HAP-1 (cell line): ENCODE measurements around the gene C9orf153.
"Not testable (repeated sequence)": the region's sequence is repeated elsewhere in the genome, so short reads cannot be mapped to it uniquely, and the experiment has no call there.

Source experiments
- DNase-seq, 2 experiments: peaks; one replicate each; pipeline ENCODE4 v3.0.0-alpha.2; 2016 to 2020; ENCODE audit warnings: low spot score in 2 of 2
- H3K27me3 ChIP-seq: fragments of 250-450 bp; sonication (Bioruptor Pico); 2 replicates; pipeline ENCODE4 v1.5.1; 2020; ENCODE audit warnings: low read depth, mild to moderate bottlenecking, moderate library complexity
- H3K36me3 ChIP-seq: fragments of 250-450 bp; sonication (Bioruptor Pico); replicated peaks from 2 replicates; pipeline ENCODE4 v1.5.1; 2020; ENCODE audit warnings: mild to moderate bottlenecking
- H3K4me1 ChIP-seq: fragments of 250-450 bp; sonication (Bioruptor Pico); 2 replicates; pipeline ENCODE4 v1.5.1; 2020; ENCODE audit warnings: mild to moderate bottlenecking
- H3K4me3 ChIP-seq: fragments of 250-450 bp; sonication (Bioruptor Pico); 2 replicates; pipeline ENCODE4 v1.5.1; 2020; ENCODE audit warnings: mild to moderate bottlenecking, moderate library complexity
- H3K9me3 ChIP-seq: fragments of 250-450 bp; sonication (Bioruptor Pico); 2 replicates; pipeline ENCODE4 v1.5.1; 2020; ENCODE audit warnings: mild to moderate bottlenecking, moderate library complexity
- in situ Hi-C: fragments of 300-500 bp; cut with MboI; formaldehyde crosslinking; loops from 3 replicates; pipeline ENCODE4 v1.14.3; 2020; ENCODE audit warnings: low sequenced_read_pairs, inconsistent platforms, mixed read lengths

The C9orf153 gene

DNA sequence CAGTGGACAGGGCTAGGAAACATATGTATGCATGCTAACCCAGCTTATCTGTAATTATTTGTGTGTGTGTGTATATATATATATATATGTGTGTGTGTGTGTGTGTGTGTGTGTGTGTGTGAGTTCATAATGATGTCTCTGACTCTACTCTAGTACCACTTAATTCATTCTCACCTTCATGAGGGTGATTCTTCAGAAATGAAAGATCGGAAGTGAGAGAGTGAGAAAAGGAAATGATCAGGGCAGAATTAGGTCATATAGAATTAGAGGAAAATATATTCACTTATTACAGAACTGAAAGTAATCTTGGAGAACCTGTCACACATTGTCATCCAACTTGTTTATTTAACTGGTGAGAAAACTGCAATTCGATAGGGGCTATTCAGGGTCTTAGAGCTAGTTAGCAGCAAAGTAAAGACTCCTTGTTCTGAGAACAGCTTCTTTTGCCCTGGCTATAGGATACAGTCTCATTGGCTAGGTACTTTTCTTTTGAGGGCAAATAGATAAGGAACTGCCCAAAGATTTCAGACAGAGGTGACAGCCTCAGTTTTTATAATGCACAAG is 58.8 kb downstream of the C9orf153 start:
- Histone ChIP-seq H3K36me3 (no peaks in the 10 kb centered on the region), H3K9me3 (no peaks in the 10 kb centered on the region), H3K4me3 (no peak overlapping the region), H3K27me3 (peaks cover 10% of the 10 kb centered on the region), H3K4me1 (no peaks in the 10 kb centered on the region)
- in situ Hi-C loops = no loop called here
- DNase-seq = no peak

DNA sequence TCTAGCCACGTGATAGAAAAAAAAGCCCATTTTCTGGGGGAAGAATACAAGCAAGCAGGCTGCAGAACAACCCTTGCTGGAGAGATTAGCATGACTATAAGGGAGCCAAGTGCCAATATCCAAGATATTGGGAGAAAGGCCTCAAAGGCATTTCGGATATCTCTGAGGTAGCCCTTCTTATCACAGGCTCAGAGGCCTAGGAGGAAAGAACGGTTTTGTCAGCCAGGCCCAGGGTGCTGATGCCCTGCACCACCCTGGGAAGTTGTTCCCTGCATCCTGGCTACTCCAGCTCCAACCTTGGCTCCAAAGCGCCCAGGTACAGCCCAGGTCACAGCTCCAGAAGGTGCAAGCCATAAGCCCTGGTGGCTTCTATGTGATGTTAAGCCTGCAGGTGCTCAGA is 66.4 kb downstream of the C9orf153 start:
- DNase-seq = no peak
- in situ Hi-C loops = no loop called here
- Histone ChIP-seq H3K4me1 (no peaks in the 10 kb centered on the region), H3K36me3 (no peaks in the 10 kb centered on the region), H3K9me3 (0 out of 2 replicates have a peak, but pooled peaks cover 3% of the 10 kb centered on the region), H3K27me3 (no peaks in the 10 kb centered on the region), H3K4me3 (no peak overlapping the region)

DNA sequence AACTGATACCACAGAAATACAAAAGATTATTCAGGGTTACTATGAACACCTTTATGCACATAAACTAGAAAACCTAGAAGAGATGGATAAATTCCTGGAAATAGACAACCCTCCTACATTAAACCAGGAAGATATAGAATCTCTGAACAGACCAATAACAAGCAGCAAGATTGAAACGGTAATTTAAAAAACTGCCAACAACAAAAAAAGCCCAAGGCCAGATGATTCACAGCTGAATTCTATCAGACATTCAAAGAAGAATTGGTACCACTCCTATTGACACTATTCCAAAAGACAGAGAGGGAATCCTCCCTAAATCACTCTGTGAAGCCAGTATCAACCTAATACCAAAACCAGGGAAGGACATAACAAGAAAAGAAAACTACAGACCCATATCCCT is 68.8 kb downstream of the C9orf153 start:
- DNase-seq, H3K4me1 ChIP-seq, H3K27me3 ChIP-seq, H3K36me3 ChIP-seq, in situ Hi-C loops, H3K4me3 ChIP-seq, H3K9me3 ChIP-seq: not testable (repeated sequence)

DNA sequence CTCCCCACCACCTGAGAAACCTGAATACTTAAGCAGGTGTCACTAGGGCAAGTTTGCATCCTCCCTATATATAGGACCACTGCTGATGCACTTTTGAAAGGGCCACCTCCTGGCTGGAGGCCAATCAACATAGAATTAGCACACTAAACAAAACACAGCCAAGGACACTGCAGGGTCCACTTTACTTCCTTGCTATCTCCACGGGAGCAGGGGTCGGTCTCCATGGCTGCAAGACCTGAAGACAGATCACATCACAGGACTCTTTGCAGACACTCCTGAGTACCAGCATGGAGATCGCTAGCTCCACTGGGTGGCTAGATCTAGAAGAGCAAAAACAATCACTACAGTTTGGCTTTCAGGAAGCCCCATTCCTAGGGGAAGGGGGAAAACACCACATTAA is 72.3 kb downstream of the C9orf153 start:
- Histone ChIP-seq H3K4me1 (no peaks in the 10 kb centered on the region), H3K4me3 (no peak overlapping the region), H3K27me3 (no peaks in the 10 kb centered on the region), H3K9me3 (0 out of 2 replicates have a peak, but pooled peaks cover under 1% of the 10 kb centered on the region), H3K36me3 (no peaks in the 10 kb centered on the region)
- in situ Hi-C loops = no loop called here
- DNase-seq = no peak

DNA sequence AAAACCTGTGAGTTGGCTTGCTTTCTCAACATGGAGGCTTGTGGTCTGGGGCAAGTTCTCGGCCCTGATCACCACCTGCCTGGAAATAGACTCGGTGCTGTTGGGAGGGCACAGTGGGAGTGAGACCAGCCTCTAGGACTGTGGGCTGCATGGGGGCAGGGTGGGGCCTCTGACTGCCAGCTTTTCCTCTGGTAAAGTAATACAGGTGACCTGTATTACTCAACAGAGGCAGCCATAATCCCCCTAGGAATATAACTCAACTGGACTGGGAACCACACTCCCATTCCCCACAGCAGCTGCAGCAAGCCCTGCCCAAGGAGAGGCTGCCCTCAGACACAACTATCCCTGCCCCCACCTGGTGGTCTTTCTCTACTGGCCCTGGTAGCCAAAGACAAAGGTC is 72.8 kb downstream of the C9orf153 start:
- Histone ChIP-seq H3K4me1 (peaks cover 3% of the 10 kb centered on the region), H3K9me3 (no peaks in the 10 kb centered on the region), H3K4me3 (no peak overlapping the region), H3K27me3 (no peaks in the 10 kb centered on the region), H3K36me3 (no peaks in the 10 kb centered on the region)
- in situ Hi-C loops = no loop called here
- no peak for DNase-seq

DNA sequence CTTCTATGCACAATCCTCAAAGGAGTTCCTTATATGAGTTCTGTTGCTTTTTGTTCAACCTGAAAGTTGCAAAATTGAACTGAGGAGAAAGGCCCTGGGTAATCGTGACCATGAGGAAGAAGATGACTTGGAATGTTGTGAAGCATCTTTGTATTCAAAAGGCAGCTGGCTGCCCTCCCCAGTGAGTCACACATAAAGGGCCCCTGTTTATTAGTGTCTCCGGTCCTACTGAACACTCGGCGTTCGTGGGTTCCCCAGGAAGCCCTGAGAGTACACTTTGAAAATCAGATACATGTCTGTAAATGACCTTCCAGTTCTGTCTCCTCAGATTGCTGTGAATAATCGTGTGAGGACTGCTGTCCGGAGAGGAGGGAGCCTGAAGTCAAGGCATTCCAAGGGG is 73.6 kb downstream of the C9orf153 start:
- DNase-seq = no peak
- peaks cover 10% of the 10 kb centered on the region for H3K4me1 ChIP-seq
- no peaks in the 10 kb centered on the region for H3K27me3 ChIP-seq
- in situ Hi-C loops = no loop called here
- no peak overlapping the region for H3K4me3 ChIP-seq
- H3K9me3 ChIP-seq = no peaks in the 10 kb centered on the region
- H3K36me3 ChIP-seq = no peaks in the 10 kb centered on the region

DNA sequence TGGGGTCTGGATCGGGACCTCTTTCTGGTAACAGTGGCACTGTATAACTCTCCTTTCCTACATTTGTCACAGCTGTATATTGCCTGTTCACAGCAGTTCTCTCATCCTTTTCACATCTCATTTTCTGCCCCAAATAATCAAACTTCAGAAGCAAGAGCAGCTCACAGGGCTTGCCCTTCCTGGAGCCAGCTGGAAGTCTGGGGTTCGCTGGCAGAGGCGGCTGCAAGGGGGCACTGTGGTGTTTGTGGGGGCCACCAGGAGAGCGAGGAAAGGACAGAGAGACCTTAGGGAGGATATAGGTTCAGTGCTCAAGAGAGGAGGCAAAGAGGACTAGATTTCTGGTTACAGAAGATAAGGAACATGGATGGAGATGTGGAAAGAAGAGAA is 75.3 kb downstream of the C9orf153 start:
- H3K9me3 ChIP-seq = no peaks in the 10 kb centered on the region
- H3K27me3 ChIP-seq = no peaks in the 10 kb centered on the region
- H3K36me3 ChIP-seq = no peaks in the 10 kb centered on the region
- in situ Hi-C loops = no loop called here
- no peak for DNase-seq
- H3K4me3 ChIP-seq = no peak overlapping the region
- H3K4me1 ChIP-seq = peaks cover 10% of the 10 kb centered on the region

DNA sequence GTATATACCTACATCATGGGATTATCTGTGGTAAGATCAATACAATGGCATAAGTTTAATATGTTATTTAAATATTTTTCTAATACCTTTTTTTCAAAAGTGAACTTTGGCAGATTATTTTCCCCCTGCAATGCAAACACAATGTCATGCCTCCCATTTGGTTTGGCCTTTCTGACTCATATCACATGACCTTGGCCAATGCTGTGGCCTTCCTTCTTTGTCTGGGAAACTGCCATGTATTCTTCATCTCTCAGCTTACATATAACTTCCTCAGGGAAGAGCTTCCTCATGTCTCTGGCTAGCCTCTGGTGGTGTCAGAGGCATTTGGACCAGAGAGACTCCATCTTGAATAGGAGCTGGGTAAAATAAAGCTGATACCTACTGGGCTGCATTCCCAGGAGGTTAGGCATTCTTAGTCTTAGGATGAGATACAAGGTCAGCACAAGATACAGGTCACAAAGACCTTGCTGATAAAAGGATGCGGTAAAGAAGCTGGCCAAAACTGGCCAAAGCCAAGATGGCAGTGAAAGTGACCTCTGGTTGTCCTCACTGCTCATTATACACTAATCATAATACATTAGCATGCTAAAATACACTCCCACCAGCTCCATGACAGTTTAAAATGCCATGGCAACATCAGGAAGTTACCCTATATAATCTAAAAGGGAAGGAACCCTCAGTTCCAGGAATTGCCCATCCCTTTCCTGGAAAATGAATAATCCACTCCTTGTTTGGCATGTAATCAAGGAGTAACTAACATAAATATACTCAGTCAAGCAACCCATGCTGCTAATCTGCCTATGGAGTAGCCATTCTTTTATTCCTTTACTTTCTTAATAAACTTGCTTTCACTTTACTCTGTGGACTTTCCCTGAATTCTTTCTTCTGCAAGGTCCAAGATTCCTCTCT is 76.0 kb downstream of the C9orf153 start:
- H3K27me3 ChIP-seq = no peaks in the 10 kb centered on the region
- no peaks in the 10 kb centered on the region for H3K36me3 ChIP-seq
- H3K4me3 ChIP-seq = no peak overlapping the region
- H3K9me3 ChIP-seq = no peaks in the 10 kb centered on the region
- peaks cover 10% of the 10 kb centered on the region for H3K4me1 ChIP-seq
- DNase-seq = no peak
- in situ Hi-C loops = no loop called here

DNA sequence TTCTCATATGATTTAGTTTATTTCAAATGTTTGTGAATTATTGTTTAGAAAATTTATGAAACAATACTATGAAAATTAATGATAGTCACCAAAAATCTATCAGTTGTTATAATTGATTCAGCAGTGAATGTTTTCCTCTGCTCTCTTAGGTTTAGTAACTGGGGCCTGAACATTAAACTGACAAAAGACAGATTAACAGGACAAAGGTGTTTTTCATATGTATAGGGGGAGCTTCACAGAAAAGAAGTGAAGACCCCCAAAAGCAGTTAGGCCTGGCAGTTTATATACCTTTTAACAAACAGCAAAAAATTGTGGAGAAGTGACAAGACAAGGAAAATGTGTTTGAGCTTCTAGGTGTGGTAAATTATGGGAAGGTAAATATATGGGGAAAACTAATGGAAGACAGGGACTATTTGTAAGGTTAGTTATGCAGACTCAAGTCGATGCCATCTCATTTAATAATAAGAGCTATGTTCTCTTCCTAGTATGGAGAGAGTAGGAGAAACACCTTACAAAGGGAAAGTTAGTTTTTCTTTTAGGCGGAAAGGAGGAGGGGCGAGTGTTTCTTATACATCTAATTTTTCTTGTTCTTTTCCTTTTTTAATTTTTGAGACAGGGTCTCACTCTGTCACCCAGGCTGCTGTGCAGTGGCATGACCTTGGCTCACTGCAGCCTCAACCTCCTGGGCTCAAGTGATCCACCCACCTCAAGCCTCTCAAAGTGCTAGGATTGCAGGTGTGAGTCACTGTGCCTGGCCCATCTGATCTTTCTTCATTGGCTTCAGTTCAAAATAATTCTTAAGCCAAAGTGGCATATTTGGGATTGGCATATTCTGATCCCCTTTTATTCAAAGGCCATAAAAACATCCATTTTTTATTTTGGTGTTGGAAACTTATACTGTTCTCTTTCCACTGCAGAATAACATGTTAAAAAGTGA is 77.8 kb downstream of the C9orf153 start:
- DNase-seq = peak in 1 of 2 experiments; percentile 46
- Histone ChIP-seq H3K36me3 (no peaks in the 10 kb centered on the region), H3K27me3 (no peaks in the 10 kb centered on the region; the same call in 1 of the 2 replicates), H3K4me3 (no peak overlapping the region), H3K4me1 (peaks cover 10% of the 10 kb centered on the region), H3K9me3 (no peaks in the 10 kb centered on the region)
- in situ Hi-C loops = no loop called here

DNA sequence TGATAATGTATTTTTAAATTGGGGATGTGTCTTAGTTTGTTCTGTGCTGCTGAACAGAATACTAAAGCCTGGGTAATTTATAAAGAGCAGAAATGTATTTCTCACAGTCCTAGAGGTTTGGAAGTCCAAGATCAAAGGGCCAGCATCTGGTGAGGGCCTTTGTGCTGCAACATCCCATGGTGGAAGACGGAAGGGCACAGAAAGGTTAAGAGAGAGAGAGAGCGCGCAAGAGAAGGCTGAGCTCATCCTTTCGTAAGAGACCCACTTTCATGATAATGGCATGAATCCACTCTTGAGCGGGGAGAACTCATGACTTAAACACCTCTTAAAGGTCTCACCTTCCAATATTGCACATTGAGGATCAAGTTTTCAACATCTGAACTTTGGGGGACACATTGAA is 81.0 kb downstream of the C9orf153 start:
- peaks cover 10% of the 10 kb centered on the region for H3K4me1 ChIP-seq
- no peak overlapping the region for H3K4me3 ChIP-seq
- in situ Hi-C loops = no loop called here
- H3K36me3 ChIP-seq = no peaks in the 10 kb centered on the region
- no peaks in the 10 kb centered on the region; the same call in 1 of the 2 replicates for H3K27me3 ChIP-seq
- no peaks in the 10 kb centered on the region for H3K9me3 ChIP-seq
- no peak for DNase-seq

DNA sequence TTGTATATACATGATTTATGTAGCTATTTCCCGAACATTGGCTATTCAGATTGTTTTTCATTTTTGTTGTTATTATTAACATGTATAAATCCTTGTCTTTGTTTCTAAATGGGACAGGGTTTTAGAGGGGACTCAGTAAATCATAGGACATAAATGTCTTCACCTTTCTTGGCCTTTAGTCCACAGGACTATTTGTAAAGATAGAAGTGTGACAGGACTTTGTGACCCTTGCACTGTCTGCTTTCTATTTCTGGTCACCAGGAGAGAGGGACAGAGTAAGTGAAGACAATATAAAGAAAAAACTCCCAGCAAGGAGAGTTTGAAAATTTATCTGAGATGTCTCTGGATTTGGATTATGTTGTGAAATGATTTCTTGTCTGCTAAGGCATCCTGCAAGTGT is 81.5 kb downstream of the C9orf153 start:
- Histone ChIP-seq H3K4me3 (no peak overlapping the region), H3K36me3 (no peaks in the 10 kb centered on the region), H3K27me3 (no peaks in the 10 kb centered on the region; the same call in 1 of the 2 replicates), H3K9me3 (no peaks in the 10 kb centered on the region), H3K4me1 (peaks cover 10% of the 10 kb centered on the region)
- in situ Hi-C loops = no loop called here
- DNase-seq = no peak

DNA sequence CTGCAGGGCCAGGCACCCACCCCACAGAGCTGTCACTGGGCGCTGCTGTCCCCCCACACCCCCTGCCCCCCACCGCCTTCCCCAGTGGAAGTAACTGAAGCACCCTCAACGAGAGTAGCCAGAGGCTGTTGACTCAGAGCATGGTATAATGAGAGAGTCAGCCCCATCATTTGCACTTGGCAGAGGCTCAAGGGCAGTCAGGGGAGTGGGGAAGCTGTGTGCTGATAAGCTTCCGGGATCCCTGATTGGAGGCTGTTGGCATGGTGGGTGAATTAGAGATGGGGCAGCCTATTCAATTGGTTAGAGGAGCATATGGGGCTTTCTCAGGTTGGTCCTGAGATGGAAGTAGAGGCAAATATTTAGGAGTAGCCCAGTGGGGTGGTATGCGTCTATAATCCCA is 83.0 kb downstream of the C9orf153 start:
- in situ Hi-C loops = no loop called here
- DNase-seq = no peak
- Histone ChIP-seq H3K27me3 (no peaks in the 10 kb centered on the region; the same call in 1 of the 2 replicates), H3K36me3 (no peaks in the 10 kb centered on the region), H3K4me1 (peaks cover 5% of the 10 kb centered on the region), H3K4me3 (no peak overlapping the region), H3K9me3 (no peaks in the 10 kb centered on the region)

DNA sequence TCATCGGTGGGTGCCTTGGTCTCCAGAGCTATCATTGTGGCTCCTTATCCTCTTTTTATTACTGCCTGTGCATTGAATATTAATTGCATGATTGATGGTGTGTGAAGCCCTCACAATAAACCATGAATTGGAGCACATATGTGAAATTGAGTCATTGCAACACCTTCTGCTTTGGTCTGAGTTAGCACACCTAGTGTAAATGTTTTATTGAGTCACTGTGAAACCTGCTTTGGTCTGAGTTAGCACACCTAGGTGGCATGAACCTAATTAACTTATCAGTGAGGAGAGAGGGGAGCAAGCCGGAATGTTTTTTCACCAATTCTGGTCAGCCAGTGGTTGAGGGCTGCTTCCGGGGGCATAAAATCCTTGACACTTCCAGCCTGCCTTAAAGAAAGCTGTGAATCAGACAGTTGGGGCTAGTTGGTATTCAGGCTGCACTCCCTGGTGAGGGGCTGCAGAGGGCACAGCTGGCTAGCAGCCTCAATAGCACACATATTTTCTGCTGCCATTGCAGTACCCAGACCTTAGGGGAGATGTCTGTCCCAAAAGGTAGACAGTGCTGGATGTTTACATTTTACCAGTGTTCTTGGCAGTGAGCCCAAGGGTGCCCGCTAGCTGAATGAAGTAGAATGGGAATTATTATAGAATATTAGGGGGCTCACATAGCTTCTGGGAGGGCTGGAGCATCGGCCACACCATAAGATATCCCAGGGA is 83.6 kb downstream of the C9orf153 start:
- in situ Hi-C loops = no loop called here
- Histone ChIP-seq H3K4me1 (no peaks in the 10 kb centered on the region), H3K27me3 (no peaks in the 10 kb centered on the region; the same call in 1 of the 2 replicates), H3K9me3 (no peaks in the 10 kb centered on the region), H3K4me3 (no peak overlapping the region), H3K36me3 (no peaks in the 10 kb centered on the region)
- no peak for DNase-seq
